Measurements from ENCODE around the gene CFHR1.
"Not testable (repeated sequence)": the region's sequence is repeated elsewhere in the genome, so short reads cannot be mapped to it uniquely, and the experiment has no call there.

DNA sequence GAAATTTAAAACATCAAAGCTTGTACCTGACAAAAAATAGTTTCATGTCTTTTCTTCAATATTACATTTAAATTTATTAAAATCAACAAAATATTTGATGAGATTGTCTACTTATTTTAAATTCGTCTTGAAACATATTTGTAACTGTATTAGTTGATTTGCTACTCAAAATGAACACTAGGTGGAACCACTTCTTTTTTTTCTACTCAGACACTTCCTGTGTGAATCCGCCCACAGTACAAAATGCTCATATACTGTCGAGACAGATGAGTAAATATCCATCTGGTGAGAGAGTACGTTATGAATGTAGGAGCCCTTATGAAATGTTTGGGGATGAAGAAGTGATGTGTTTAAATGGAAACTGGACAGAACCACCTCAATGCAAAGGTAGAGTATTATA is 8.3 kb downstream of the CFHR1 start:
- not testable (repeated sequence) for TF ChIP-seq POLR2A (IDR thresholded peaks at IDR 0.05)
- TF ChIP-seq, protein P1, sequence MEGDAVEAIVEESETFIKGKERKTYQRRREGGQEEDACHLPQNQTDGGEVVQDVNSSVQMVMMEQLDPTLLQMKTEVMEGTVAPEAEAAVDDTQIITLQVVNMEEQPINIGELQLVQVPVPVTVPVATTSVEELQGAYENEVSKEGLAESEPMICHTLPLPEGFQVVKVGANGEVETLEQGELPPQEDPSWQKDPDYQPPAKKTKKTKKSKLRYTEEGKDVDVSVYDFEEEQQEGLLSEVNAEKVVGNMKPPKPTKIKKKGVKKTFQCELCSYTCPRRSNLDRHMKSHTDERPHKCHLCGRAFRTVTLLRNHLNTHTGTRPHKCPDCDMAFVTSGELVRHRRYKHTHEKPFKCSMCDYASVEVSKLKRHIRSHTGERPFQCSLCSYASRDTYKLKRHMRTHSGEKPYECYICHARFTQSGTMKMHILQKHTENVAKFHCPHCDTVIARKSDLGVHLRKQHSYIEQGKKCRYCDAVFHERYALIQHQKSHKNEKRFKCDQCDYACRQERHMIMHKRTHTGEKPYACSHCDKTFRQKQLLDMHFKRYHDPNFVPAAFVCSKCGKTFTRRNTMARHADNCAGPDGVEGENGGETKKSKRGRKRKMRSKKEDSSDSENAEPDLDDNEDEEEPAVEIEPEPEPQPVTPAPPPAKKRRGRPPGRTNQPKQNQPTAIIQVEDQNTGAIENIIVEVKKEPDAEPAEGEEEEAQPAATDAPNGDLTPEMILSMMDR (IDR thresholded peaks at IDR 0.05): not testable (repeated sequence)

Measured in lower leg skin (tissue), 3 donors.